AG10803 (cell line): ENCODE data around the gene HS2ST1.
A peak's percentile ranks its signal among the peaks of the same experiment; 100 is the strongest.
"Not testable (repeated sequence)": the region's sequence is repeated elsewhere in the genome, so short reads cannot be mapped to it uniquely, and the experiment has no call there.

Experiments
- DNase-seq: peaks from one replicate; pipeline ENCODE4 v3.0.0; 2010; ENCODE audit warnings: low read depth
- H3K4me3 ChIP-seq: 2 replicates; pipeline ENCODE4 v1.5.1; 2011; ENCODE audit warnings: mild to moderate bottlenecking, low read length, control low read depth
- CTCF ChIP-seq: conservative IDR thresholded peaks from 2 replicates; pipeline ENCODE4 v1.5.1; 2011; ENCODE audit warnings: mild to moderate bottlenecking, low read length, control low read depth, inconsistent platforms

The HS2ST1 gene

GRCh38 chr1:86914601-86914997 lies at the start of gene HS2ST1:
TSS of gene HS2ST1 (plus strand) at chr1:86914635.
- no peak for DNase-seq
- TF ChIP-seq CTCF = no peak
- peak within 1 kb of the TSS; percentile 86 for H3K4me3 ChIP-seq

GRCh38 chr1:86865973-86866637 lies 48.3 kb upstream of the HS2ST1 start:
- no peak for TF ChIP-seq CTCF
- H3K4me3 ChIP-seq = no peak overlapping the region
- DNase-seq = no peak

GRCh38 chr1:86866665-86867064 lies 47.8 kb upstream of the HS2ST1 start:
- H3K4me3 ChIP-seq = no peak overlapping the region
- no peak for TF ChIP-seq CTCF
- DNase-seq = peak; percentile 58

GRCh38 chr1:86867278-86867677 lies 47.2 kb upstream of the HS2ST1 start:
- not testable (repeated sequence) for H3K4me3 ChIP-seq, DNase-seq

- peak; percentile 18 for DNase-seq
- no peak overlapping the region for H3K4me3 ChIP-seq
- TF ChIP-seq CTCF = no peak
Measured at GRCh38 chr1:86868477-86868876, 46.0 kb upstream of the HS2ST1 start.

GRCh38 chr1:86871001-86871400 lies 43.4 kb upstream of the HS2ST1 start:
- no peak overlapping the region for H3K4me3 ChIP-seq
- no peak for TF ChIP-seq CTCF
- no peak for DNase-seq

GRCh38 chr1:86872086-86872485 lies 42.3 kb upstream of the HS2ST1 start:
- DNase-seq = peak; percentile 31
- TF ChIP-seq CTCF = no peak
- no peak overlapping the region for H3K4me3 ChIP-seq

- H3K4me3 ChIP-seq = no peak overlapping the region
- no peak for TF ChIP-seq CTCF
- no peak for DNase-seq
Measured at GRCh38 chr1:86875722-86876121, 38.7 kb upstream of the HS2ST1 start.
